ENCODE data around the gene ZNF438. TPM values are rescaled to one million over a fixed set of nuclear protein-coding genes. Genes with fewer than 3 reads are reported as not detected.
"Not testable (repeated sequence)": the region's sequence is repeated elsewhere in the genome, so short reads cannot be mapped to it uniquely, and the experiment has no call there.

Gene ZNF438, protein sequence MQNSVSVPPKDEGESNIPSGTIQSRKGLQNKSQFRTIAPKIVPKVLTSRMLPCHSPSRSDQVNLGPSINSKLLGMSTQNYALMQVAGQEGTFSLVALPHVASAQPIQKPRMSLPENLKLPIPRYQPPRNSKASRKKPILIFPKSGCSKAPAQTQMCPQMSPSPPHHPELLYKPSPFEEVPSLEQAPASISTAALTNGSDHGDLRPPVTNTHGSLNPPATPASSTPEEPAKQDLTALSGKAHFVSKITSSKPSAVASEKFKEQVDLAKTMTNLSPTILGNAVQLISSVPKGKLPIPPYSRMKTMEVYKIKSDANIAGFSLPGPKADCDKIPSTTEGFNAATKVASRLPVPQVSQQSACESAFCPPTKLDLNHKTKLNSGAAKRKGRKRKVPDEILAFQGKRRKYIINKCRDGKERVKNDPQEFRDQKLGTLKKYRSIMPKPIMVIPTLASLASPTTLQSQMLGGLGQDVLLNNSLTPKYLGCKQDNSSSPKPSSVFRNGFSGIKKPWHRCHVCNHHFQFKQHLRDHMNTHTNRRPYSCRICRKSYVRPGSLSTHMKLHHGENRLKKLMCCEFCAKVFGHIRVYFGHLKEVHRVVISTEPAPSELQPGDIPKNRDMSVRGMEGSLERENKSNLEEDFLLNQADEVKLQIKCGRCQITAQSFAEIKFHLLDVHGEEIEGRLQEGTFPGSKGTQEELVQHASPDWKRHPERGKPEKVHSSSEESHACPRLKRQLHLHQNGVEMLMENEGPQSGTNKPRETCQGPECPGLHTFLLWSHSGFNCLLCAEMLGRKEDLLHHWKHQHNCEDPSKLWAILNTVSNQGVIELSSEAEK
- total RNA-seq (2014; rRNA removed; shearing (Covaris generic)), result 5.2 and 7.6 TPM in 2 replicates

DNA sequence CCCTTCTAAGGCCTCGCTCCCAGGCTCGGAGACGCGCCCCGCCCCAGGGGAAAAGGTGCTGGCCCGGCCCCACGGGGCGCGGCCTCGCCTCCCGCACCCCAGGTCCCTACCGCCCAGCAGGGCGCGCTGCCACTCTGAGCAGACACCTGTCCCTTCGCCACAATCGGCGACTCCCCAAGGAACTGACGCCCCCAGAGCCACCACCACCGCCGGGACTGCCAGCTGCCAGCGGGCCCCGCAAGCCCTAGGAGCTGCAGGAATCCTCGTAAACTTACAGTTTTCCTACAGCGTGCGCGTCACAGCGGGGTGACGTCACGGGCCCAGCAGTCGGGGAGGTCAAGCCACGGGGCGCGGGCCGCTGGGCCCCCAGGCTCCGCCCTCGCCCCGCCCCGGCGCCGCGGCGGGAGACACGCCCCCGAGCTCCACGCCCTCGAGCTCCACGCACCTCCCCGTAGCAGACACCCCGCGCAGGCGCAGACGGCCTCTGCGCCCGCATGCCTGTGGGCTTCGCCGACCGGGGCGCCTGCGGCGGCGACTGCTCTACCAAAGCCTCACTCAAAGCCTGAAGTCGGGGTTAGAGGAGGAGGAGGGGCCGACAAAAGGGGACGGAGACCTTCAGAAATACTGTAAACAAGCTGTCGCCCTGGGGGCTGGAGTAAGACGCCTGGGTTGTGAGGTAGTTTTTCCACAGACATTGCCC is at the start of gene ZNF438:
Gene ZNF438 (minus strand): TSS at position 308 of the 700 bp plus-strand sequence. CDS start 154,831 bp downstream, outside the sequence.
- peak; percentile 96 for DNase-seq (ENCODE audit: low read depth)

DNA sequence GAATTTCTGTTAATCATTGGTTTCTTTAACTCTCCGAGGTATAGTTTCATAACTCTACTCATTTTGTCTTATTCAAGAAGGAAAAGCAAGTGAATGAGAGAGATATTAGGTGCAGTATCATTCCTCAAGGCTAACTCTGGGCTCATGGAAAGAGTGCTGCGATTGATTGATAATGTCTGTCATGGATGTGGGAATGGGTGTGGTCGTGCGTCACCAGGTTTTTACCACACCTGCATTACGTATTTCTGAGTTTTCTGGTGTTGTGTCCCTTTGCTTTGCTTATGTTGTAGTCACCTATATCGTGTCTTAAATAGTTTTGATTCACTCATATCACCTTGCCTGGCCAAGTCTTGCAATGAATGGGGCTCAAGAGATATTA is 44.9 kb upstream of the ZNF438 start:
- DNase-seq (ENCODE audit: low read depth), result no peak

DNA sequence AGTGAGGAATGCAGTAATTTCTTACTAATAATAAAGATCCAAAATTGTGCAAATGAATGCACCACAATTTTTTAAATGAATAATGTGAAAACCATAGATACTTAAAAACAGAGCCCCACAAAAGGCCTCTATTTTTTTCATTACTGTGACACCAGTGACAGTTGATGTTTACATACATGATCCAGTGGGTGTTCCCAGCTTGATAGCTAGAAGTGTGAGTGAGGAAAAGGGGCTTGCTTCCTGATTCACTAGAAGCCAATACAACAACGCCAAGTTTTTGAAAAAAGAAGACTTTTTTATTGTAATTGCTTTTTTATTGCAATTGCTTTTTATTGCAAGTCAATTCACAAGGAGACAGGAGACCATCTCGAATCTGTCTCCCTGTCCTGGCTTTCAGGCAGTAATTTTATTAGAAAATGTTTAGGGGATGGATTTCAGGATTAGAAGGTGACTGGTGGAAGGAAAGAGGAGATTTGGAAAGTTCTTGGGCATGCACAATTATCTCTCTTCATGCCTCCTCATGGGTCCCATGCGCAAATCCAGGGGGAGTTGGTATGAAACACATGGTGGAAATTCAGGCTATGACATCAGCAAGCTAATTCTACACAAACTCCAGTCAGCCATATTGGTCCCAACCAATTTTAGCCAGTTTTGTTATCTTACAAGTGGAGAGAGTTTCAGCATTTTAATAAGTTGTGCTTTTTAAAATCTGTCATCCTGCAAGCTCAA is 44.4 kb upstream of the ZNF438 start:
- DNase-seq (ENCODE audit: low read depth), result no peak

DNA sequence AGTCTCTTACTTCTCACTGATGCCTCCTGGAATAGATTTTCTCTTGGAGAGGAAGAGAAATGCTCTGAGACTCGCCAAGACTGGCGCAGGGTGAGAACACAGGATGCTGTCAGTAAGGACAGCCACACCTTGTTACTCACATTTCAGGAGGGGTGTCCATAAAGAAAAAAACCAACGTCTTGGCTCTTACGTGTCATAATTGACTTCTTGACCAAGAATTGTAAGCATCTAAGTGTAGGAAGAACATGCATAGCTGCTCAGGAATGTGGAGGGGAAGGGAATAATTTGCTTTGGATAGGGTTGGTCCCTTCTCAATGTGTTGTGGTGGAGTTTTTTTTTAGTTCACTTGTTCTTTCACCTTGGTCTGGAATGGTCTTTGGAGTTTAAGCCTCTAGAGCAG is 43.8 kb upstream of the ZNF438 start:
- DNase-seq (ENCODE audit: low read depth), result peak; percentile 73

DNA sequence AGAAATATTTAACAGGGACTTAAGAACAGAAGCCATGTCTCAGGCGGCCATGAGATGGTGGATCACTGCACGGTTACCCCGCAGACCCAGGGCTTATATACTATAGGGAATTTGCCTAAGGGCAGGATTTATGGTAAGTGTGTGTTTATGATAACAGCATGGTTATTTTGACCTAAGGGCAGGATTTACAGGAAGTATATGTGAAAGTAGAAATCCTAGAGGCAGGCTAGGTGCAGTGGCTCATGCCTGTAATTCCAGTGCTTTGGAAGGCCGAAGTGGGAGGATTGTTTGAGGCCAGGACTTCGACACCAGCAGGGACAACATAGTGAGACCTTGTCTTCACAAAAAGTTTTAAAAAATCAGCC is 43.0 kb upstream of the ZNF438 start:
- DNase-seq (ENCODE audit: low read depth), result no peak

DNA sequence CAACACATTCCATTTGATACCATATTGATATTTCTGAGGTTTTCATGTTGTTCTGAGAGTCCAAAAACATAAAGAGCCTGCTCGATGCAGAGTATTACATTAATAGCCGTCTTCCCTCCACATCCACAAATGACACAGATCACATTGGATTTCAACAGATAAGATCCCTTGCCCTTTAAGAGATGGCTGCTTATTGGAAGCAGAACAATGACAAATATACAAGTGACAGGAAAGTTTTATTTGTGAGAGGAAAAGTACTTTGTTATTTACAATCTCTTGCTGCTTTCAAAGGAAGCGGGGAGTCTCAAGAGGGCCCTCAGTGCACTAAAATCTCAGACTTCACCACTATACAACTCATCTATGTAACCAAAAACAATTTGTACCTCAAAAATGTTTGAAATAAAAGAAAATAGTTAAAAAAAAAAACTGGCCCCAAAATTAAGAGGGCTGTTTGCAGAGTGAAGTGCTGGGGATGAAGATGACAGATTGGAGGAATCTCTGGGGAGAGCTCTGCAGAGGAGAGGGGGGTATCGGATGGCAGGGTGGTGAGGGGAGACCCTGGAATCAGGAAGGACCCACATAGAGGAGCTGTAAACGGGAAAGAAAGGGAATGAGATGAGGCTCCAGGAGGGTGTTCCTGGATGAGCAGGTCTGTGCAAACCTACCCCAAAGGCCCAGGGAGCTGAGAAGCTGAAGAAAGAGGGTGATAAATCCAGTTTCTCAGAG is 42.5 kb upstream of the ZNF438 start:
- no peak for DNase-seq (ENCODE audit: low read depth)

DNA sequence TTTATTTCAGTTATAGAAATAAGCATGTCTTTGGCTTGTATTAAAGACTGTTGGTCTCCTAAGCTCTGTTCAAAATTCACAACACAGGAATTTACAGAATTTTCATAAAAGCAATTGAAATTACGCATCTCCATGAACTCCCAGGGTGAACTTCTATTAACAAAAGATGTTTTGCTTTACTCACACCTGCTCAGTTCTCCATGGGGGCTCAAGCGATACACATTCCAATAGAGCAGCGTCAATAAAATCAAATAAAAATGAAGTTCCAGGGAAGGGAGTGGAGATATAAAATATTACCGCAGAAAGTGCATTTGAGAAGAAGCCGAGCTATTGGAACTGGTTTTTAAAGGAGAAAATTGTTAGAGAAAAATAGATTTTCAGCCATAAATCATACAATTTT is 41.5 kb upstream of the ZNF438 start:
- no peak for DNase-seq (ENCODE audit: low read depth)

DNA sequence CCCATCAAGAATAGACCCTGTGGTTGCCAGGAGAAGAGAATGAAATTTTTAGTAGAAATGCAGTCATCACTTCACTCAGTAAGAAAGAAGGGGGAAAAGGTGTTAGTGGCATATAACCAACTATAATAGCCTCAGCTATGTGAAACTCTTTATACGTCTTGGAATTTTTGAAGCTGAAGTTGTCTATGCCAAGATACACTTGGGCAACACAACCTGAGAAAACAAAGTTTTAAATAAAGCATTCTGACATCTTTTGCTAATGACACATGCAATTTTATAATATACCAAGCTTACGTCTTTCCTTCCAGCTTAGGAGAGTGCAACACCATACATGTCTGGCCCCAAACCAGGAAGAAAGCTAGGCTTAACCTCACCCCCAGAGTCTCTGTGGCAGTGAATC is 40.8 kb upstream of the ZNF438 start:
- DNase-seq (ENCODE audit: low read depth), result no peak

DNA sequence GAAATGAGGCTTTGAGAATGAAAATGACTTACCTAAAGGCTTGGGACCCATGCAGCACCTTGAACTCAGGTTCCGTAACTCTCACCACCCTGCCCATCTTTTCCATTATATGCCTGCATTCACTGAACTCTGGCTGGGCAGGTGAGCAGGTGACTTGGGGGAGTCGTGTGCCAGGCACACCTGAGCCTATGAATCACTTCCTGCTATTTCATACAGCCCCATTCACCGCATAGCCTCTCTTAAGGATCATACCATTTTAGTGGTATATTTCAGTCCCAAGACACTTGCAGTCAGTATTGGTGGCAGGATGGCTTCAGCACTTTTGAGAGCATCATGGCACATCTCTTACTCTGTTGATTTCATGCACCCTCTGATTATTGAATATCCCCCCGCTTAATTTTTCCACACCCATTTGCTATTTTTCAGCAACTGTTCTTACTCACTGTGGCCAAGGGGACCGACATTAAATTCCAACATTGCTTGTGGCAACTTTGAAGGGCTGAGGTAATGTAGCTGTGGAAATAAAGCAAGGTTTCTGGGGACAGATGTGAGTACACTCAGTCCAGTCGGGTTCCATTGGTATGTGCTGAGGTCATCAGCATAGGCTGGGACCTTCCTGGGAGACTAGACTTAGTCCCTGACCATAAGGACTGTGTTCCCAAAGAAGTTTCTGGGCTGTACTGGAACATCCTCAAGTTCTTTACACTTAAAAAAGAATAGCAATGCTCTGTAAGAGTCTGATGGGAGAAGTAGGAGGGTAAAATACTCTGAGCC is 39.8 kb upstream of the ZNF438 start:
- DNase-seq (ENCODE audit: low read depth), result peak; percentile 73

DNA sequence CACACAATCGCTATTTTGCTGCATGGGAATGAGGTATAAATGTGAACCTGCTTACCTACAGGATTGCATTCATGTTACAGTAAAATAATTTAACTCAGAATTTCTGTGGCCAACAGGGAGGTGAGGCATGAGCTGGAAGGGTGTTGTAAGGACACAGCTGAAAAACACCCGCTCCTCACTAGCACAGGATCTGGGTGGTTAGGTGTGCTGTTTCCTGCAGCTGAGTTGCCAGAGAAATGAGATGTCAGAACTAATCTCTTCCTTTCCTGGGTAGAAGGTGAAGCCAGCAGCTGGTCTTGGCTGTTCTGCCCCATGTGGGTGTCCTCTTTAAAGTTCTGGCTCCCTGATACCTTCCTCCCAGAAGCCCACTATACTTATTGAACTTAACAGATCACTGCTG is 39.0 kb upstream of the ZNF438 start:
- no peak for DNase-seq (ENCODE audit: low read depth)

DNA sequence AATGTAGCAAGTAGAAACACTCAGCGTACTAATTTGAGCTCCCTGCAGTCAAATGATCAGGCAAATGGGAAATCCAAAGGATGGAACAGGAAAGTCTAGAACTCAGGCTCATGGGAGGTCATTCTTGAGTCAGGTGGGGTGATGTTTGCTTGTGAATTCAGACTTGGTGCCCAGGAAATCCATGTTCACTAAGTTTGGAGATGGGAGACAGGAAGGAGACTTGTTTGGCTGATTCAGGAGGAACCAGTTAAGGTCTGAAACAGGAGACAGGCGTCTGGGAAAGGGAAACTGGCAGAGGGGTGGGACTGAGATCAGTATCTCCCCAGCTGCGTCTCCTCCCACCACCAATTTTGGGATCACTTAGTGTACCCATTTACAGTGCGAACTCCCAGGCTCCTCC is 38.4 kb upstream of the ZNF438 start:
- peak; percentile 20 for DNase-seq (ENCODE audit: low read depth)

DNA sequence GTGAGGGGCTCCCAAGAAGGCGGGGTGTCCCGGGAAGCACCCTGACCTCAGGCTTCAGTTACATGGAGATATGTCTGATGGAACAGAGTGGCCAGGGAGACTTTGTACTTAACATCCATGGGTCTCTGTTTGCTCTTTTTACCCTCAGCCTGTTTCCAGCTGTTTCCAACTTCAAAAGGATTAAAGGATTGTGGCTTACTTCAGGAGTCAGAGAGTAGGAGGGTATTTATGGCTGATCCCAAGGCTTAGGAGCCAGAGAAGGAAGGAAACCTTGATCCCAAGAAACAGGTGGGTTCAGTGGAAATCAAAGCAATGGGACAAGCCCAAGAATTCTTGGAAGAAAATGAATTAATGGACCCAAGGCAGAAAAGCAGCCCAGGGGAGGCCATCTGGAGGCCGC is 37.7 kb upstream of the ZNF438 start:
- DNase-seq (ENCODE audit: low read depth), result no peak

DNA sequence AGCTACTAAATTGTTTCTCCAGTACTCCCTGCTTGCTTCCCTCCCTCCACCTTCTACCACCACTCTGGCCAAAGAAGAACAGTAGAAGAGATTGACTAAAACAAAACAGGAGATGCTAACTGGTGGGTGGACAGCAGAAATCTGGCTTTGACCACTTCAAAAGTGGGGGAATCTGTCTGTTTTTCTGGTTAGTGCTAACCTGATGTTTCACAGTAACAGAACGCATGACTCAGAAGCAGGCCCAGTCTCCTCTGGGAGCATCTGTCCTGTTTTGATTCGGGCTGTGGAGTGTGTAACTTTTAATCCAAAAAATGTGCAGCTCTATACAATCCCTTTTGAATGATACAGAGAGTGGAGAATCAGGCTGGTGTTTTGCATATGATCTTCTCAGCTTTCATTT is 32.7 kb upstream of the ZNF438 start:
- peak; percentile 91 for DNase-seq (ENCODE audit: low read depth)

DNA sequence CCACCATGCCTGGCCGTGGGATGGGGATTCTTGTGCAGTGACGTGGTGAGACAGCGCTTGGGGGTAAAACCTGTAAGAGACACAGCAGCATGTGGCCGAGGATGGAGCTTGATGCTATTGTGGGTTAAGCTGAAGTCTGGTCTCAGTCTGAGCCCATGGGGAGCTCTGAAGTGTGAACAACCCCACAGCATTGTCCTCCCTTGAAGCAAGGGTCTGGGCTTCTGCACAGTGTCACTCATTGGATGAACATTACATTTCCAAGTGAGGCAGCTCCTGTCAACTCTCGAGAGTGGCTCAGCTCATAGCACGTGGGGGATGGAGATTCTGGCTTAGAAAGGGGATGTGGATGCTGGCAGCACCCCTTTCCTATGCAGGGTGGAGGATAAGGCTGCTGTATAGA is 32.2 kb upstream of the ZNF438 start:
- DNase-seq (ENCODE audit: low read depth), result peak; percentile 74

DNA sequence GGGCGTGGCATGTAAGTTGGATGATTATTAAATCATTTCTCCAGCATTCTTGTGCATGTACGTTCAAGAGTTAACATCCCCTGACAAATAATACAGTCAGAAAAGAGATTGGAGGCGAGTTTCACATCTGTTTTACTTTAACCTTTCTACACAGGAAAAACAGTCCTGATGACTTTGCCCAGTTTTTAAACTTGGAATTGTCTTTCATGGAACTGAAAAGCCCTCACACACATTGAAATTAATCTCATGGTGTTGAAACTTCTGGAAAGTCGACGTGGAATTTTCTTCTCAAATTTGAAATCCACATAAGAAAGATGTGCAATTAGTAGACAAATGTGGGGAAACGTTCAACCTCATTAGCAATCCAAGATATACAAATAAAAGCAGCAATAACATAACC is 31.2 kb upstream of the ZNF438 start:
- peak; percentile 53 for DNase-seq (ENCODE audit: low read depth)

DNA sequence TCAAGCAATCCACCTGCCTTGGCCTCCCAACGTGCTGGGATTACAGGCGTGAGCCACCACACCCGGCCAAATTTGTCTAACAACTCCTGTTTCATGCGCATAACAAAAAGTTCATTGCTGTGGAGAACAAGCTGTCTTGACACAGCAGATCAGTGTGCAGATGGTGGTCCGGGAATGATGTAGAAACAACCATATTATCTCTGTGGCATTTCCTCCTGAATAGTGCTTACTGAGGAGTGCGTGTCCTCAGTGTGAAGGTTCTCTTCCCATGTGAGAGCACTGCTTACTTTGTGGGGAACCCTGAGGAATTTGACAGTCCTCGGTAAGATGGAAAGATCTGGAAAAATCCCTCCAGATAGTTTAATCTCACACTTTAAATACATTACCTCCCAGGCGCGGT is 30.3 kb upstream of the ZNF438 start:
- no peak for DNase-seq (ENCODE audit: low read depth)

DNA sequence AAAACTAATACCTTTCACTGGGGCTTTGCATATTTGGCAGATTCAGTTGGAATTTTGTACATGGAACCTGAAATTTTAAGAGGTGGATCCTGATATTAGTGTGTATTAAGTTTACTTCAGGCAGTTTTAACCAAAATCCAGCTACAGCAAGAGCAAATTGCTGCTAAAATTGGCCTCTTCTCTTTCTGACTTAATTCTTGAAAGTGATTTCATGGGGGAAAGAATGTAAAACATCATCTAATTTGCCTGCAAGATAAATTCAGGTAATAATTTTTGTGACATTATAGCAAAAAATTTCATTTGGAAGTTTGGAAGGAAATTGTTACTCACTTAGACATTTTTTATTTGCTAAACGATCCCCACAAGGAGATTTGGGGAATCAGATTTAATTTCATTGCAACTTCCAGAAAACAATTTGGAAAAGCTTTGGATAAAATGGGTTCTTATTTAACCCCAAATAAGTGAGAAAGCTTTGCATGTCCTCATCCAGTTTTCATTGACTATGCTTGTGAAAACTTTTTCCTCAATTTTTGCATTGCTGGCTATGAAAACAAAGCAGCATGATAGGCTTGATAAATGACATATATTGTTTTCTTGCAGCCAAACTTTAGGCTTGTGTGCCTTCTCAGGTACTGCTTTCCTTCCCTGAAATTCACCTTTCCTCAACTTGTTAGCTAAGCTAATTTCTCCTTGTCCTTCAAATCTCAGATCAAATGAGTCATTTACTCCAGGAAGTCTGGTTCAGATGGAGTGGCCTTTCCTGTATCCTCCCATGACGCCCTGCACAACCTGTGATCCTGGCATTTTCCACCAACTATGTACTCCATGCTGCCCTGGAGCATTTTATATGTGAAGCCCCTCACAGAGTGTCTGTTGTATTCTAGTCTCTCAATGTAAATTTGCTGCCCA is 27.4 kb upstream of the ZNF438 start:
- peak; percentile 29 for DNase-seq (ENCODE audit: low read depth)

DNA sequence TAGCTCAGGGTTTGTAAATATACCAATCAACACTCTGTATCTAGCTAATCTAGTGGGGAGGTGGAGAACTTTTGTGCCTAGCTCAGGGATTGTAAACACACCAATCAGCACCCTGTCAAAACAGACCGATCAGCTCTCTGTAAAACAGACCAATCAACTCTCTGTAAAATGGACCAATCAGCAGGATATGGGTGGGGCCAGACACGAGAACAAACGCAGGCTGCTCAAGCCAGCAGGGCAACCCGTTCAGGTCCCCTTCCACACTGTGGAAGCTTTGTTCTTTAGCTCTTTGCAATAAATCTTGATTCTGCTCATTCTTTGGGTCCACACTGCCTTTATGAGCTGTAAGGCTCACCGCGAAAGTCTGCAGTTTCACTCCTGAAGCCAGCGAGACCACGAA is 25.0 kb upstream of the ZNF438 start:
- not testable (repeated sequence) for DNase-seq (ENCODE audit: low read depth)

DNA sequence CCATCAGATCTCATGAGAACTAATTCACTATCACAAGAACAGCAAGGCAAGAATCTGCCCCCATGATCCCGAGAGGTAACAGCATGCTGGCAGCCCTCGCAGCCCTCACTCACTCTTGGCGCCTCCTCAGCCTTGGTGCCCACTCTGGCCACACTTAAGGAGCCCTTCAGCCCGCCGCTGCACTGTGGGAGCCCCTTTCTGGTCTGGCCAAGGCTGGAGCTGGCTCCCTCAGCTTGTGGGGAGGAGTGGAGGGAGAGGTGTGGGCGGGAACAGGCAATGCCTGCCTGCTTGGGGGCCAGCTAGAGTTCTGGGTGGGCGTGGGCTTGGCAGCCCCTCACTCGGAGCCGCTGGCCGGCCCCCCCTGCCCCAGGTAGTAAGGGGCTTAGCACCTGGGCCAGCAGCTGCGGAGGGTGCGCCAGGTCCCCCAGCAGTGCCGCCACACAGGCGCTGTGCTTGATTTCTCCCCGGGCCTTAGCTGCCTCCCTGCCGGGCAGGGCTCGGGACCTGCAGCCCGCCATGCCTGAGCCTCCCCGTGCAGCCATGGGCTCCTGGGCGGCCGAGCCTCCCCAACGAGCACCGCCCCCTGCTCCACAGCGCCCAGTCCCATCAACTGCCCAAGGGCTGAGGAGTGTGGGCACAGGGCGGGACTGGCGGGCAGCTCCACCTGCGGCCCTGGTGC is 24.0 kb upstream of the ZNF438 start:
- no peak for DNase-seq (ENCODE audit: low read depth)
